GM19193 (cell line): ENCODE data around the gene CTNNA3.

Experiments used
- POLR2A ChIP-seq: IDR thresholded peaks from 4 replicates; pipeline ENCODE4 v1.6.1; 2011; ENCODE audit not compliant: insufficient read depth, insufficient read length; ENCODE audit errors: extremely low read depth

The CTNNA3 gene

DNA sequence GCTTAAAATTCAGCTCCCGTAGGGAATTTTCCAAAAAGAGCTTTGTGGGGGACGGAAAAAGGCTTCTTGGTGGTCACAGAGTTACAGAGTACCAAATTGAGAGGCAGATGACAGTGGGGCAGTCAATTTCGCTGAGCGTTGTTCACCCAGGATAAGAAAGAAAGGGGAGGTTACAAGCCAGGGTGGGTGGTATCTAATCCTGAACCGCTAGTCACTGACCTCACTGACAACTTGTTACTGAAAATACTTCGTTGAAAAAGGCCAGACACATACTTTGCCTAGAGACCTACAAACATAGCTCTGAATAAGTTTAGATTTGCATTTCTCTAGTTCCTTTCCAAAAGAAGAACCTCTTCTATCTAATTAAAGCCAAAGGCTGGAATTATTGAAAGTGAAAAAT is at the start of gene CTNNA3:
Gene CTNNA3 (minus strand): TSS at position 167 of the 400 bp plus-strand sequence.
- no peak for TF ChIP-seq POLR2A

- TF ChIP-seq POLR2A: no peak
These were observed 39.4 kb upstream of the CTNNA3 start for GRCh38 chr10:67735430-67735829.

GRCh38 chr10:67733511-67733910 is 37.5 kb upstream of the CTNNA3 start:
- TF ChIP-seq POLR2A: no peak

DNA sequence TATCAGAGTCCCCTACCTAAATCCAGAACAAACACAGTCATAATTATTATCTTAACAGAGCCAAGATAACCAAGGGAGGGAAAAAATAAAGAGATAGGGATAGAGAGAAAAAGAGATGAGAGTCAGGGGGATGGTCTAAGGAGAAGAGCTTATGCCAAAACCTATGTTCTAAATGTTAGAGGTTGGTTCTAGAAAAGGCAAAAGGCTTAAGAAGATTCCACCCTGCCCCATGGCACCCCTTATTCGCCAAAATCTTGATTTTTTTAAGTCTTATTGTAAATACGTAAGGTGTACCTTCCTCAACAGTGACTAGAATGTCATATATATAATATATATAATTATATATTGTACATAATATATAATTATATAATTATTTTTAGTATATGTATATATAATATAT is 29.6 kb upstream of the CTNNA3 start:
- no peak for TF ChIP-seq POLR2A

GRCh38 chr10:67723601-67724000 is 27.6 kb upstream of the CTNNA3 start:
- no peak for TF ChIP-seq POLR2A

- TF ChIP-seq POLR2A: no peak
These were observed 26.1 kb upstream of the CTNNA3 start for GRCh38 chr10:67722113-67722512.

GRCh38 chr10:67705921-67706320 is 9.9 kb upstream of the CTNNA3 start:
- TF ChIP-seq POLR2A: no peak

GRCh38 chr10:67698164-67698563 is 2.2 kb upstream of the CTNNA3 start:
- no peak for TF ChIP-seq POLR2A

GRCh38 chr10:67697724-67698131 is 1.7 kb upstream of the CTNNA3 start:
- TF ChIP-seq POLR2A: no peak

GRCh38 chr10:67696679-67697078 is 684 bp upstream of the CTNNA3 start:
- TF ChIP-seq POLR2A: no peak

DNA sequence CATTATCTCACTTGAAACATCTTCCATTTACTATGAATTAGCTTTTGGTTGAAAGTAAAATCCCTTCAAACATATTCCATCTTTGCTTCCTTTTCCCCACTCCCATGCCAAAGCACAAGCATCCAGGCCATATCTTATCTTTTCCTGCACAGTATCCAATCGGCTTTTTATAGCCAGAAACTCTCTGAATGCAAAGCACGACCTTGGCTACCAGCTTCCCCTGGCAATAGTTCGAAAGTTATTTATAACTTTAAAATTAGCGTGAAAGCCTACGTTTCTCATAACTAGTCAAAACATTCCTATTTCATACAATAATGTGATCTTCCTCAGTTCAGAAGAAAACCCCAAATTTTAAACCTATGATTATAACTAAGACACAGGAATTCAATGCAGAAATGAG is 440 bp downstream of the CTNNA3 start:
- no peak for TF ChIP-seq POLR2A

- no peak for TF ChIP-seq POLR2A
These were observed 17.5 kb downstream of the CTNNA3 start for GRCh38 chr10:67678335-67678974.

DNA sequence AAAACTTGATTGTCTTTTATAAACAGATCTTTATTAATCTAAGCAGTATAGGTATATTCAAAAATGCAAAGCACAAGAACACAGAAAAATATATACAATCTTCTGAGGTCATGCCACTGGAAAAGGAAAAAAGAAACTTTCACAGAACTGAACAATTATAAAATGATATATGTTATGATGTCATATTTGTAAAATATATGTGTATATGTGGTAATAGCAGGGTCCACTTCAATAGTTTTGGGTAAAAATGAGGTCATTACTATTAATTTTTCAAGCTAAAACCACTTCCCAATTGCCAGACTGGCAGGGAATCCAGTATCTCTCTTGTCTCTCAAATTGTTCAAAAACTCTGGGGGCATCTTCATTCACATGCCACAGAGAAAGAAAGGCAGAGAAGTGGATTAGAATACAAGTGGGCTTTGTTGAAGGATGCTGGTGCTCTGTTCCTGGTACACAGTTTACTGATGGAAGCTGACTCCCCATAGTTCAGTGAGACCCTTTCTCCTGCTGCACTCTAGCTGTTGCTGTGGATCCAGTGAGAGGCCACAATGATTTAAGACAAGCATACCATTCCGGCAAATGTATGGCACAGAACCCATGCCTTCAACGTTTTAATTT is 19.7 kb downstream of the CTNNA3 start:
- TF ChIP-seq POLR2A: no peak

DNA sequence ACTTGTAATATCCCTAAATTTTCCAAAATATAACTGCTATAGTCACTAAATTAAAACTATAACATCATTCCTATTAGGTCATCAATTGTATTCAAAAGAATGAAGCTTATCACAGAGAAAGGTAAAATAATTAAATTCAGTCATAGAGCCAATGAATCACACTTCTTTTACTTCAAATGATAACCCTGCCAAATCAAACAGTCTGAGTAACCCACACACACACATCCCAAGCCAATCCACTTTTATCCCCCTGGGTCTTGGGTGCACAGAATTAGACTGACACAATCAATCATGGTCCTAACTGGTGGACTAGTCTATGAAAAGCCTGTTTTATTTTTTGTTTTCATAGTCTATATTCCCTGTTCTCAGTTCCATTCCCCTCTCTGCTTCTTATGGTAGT is 25.6 kb downstream of the CTNNA3 start:
- no peak for TF ChIP-seq POLR2A

- no peak for TF ChIP-seq POLR2A
These were observed 26.0 kb downstream of the CTNNA3 start for GRCh38 chr10:67669978-67670377.

- no peak for TF ChIP-seq POLR2A
These were observed 27.5 kb downstream of the CTNNA3 start for GRCh38 chr10:67668448-67668847.

- TF ChIP-seq POLR2A: no peak
These were observed 29.0 kb downstream of the CTNNA3 start for GRCh38 chr10:67667035-67667425.

DNA sequence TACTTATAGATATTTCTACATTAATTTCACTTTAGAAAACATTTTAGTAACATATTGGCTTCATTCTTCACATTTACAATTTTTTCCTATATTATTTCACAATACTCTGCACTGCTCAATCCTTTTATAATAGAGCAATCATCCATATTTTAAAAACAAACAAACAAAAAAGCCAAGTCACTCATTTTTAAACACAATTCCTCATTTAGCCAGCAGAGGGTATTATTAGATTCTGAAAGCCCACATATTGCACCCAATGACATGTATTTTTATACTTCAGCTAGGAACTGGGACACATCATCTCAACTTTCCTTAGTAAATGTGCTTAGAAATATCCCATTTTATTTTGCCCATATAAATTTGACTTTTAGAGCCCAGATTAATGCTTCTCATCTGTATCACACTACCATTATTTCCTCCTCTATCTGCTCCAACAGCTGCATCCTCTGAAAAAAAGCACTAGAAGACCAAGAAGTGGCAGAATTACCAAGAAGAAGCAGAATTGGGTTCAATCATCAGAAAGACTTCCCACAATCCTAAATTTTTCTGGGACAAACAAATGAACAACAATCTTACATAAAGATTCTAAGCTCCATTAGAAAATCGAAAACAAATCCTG is 29.5 kb downstream of the CTNNA3 start:
- no peak for TF ChIP-seq POLR2A
